HG03558 (cell line): ENCODE results near the gene CCT6B.
"Not testable (repeated sequence)": the region's sequence is repeated elsewhere in the genome, so short reads cannot be mapped to it uniquely, and the experiment has no call there.

Experiments used
- ATAC-seq: cut with Tn5 transposase; IDR thresholded peaks from one replicate; pipeline ENCODE4 v1.9.1; 2021; ENCODE audit warnings: moderate number of reproducible peaks; ENCODE audit not compliant: unreplicated experiment; ENCODE audit errors: extremely low read depth

Gene CCT6B

DNA sequence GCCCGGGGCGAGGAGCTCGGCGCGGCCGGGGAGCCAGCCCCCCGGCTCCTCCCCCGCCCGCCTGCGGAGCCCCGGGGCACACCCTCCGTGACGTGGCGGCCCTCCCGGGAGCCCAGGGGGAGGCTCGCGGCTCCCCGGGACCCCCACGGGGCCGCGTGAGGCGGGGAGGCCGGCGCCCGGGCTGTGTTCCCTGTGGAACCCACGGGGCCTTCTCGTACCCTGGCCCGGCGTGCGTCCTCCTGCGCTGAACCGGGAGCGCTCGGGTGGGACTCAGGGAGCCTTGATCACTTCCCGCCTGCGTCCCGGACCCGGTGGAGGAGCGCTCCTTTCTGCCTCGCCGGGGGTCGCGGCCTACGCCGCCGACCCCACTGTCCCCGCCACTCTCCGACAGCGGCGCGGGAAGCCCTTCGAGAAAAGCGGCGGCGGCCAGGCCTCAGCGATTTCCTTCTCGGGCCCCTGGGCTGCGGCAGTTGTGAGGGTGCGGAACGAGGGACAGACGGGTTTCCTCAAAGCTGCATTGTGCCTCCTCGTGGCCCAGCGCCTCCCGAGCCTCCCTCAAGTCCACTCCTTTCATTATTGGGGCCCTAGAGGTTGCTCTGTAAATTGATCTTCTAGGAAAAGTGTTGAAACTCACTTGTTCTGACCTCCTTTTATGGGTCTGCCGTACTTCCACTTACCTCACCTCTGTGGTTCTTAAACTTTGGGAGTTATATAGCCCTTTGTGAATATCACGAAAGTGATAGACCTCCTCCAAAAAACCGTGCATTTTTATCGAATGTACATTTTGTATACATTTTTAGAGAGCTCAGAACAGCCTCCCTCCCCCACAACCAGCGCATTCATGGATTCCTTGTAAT, 19.6 kb upstream of the CCT6B start:
- peak; percentile 44 for ATAC-seq

DNA sequence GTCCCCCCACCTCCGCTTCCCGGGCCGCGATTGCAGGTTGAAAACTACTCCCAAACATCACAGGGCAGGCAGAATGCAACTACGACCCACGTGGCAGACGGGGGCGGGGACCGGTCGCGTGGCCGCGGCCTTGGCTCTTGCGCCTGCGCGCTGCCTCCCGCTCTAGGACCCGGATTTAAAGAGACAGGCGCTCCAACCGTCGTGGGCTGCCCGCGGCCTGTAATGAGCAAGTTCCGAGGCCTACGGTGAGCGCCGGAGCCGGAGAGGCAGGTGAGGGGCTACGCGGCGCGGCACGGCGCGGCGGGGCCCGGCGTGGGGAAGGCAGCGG, 19.1 kb upstream of the CCT6B start, which contains the start of gene LIG3:
LIG3 (plus strand) TSS at position 160 of the 328 bp plus-strand sequence. CDS start 2,494 bp downstream, outside the sequence.
- peak; percentile 60 for ATAC-seq

DNA sequence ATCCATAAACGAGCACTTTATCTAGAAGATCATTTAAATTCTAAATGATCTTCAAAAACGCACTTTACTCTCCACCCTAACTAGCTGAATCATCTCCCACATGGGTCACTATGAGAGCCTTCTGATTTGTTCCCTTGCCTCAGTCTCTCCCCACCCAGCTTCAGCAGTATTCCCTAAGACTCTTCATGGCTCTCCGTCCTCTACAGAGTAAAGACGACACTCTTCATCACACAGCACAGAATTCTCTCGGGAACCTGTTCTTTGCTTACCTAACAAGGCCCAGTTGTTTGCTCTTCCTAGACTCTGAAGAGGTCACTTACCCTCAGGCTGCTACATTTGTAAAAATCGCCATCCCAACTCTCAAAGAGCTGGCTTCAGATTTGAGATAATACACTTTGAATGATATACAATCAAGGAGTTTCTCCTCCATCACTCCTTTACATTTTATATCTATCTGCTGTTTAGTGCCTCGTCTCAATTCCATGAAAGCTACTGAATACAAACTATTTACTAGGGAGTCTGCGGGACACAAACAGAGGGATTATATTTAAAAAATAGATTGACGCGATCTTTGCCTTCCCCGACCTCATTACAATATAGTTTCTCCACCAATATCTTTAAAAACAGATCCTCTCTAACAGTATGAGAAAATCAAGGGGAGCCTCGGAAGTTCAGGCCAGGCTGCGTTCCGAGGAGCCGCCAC, 18.5 kb upstream of the CCT6B start:
- ATAC-seq, result no peak

DNA sequence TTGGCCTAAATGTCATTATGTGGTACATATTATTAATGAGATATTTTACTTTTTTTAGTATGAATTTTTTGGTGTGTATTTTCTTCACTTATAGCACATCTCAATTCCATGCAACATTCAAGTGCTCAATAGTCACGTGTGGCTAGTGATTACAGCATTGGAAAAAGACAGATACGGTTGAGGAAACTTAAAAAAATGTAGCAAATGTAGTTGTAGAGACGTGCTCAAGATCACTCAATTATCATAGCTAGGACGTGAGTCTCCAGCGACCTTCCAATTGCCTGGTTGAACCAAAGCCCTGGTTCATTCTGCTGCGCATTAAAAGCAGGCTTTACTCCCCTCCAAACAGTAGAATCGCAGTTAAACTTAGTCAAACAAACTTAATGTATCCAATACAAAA, 17.9 kb upstream of the CCT6B start:
- ATAC-seq, result no peak

DNA sequence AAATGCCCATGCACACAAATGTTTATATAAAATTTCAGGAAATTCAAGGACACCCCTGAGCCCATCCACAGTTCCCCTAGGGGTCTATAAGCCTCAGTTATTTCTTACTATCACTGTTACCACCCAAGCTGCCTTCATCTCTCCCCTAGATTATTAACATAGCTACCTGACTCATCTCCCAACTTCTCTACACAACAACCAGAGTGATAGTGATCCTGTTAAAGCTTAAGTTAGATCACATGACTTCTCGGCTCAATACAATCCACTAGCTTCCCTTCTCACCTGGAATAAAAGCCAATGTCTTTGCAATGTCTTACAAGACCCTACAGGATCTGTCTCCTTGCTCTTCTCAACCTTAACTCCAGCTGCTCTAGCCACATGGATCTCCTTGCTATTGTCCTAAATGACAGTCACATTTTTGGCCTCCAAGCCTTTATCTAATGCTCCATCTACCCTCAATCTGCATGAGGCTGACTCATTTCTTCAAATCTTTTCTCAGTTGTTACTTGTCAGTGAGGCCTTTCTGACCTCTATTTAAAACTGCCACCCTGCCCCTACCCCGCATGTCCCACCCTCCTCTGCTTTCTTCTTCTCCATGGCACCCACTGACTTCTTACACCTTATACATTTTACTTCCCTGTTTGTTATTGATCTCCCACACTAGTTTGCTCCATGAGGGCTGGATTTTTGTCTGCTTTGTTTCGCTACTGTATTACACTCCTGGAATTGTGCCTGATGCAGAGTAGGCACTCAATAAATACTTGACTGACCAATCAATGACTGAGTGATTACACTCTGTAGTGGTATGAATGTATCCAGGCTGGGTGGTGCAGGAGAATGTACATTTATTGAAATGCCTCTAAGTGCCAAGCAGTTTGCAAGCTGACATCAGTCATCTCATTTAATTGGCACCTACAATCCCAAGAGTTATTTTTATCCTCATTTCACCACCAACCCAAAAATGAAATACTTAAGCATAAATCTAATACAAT, 13.8 kb upstream of the CCT6B start:
- no peak for ATAC-seq

DNA sequence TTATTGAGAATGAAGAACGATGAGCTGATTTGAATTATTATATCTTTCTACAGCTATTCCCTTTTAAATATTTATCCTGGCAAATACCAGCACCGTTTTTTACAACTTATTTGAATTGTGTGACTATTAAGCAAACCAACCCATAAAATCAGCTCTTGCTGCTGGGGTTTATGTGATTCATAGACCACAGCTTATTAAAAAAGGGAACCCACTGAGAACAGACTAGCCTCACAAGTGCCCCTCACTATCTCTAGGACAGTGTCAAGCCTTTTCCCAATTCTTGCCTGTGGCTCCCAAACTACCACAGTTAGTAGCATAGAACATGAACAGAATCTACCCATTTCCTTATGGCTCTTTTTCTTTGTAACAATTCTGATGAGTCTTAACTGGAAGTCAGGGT, 12.9 kb upstream of the CCT6B start:
- ATAC-seq, result no peak

DNA sequence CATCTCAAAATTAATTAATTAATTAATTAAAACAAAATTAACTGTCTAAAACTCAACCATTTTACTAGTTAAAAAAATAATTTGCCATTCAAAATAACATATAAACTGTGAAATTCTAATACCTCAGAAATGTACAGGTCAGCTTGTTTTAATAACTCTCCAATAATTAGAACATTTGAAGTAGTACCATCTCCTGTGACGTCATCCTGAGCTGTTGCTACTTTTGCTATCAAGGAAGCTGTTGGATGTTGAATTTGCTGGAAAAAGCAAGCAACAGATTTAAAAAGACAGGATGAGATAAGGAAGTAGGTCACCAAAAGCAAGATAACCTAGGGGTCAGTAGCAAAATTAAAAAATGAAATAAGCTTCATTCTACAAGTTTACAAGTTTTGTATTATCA, 2.8 kb downstream of the CCT6B start:
- ATAC-seq, result no peak

DNA sequence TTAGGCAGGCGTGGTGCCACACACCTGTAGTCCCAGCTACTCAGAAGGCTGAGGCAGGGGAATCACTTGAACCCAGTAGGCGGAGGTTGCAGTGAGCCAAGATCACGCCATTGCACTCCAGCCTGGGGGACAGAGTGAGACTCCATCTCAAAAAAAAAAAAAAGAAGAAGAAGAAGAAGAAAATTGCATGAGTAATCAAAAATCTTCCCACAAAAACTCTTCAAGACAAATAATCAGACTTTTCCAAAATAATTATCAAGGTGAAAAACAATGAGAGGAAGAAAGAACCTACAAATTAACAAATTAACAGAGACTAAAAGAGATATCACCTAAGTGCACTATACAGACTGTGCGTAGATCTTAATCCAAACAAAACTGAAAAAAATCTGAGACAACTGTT, 10.5 kb downstream of the CCT6B start:
- ATAC-seq, result not testable (repeated sequence)

DNA sequence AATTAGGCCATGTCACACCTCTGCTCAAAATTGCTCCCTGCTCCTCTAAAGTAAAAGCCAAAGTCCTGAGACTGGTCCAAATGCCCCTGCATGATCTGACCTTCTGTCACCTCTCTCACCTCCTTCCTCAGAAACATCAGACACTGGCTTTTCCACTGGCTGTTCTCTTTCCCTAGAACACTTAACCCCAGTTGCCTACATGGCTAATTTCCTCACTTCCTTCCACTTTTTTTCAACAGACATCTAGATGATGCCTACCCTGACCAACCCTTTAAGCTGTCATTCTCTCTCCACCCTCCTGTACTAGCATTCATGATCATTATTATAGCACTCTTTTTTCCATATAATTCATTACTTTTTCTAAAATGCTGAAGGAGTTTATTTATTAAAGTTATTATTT, 31.0 kb downstream of the CCT6B start:
- ATAC-seq, result no peak

DNA sequence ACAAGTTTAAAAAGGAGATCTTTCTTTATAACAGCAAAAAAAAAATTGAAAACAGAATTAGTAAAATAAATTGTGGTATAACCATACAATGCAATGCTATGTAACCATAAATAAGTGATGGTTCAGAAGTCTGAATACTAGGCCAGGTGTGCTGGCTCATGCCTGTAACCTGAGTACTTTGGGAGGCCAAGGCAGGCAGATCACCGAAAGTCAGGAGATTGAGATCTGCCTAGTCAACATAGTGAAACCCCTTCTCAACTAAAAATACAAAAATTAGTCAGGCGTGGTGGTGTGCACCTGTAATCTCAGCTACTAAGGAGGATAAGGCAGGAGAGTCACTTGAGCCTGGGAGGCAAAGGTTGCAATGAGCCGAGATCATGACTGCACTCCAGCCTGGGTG, 34.6 kb downstream of the CCT6B start:
- no peak for ATAC-seq

DNA sequence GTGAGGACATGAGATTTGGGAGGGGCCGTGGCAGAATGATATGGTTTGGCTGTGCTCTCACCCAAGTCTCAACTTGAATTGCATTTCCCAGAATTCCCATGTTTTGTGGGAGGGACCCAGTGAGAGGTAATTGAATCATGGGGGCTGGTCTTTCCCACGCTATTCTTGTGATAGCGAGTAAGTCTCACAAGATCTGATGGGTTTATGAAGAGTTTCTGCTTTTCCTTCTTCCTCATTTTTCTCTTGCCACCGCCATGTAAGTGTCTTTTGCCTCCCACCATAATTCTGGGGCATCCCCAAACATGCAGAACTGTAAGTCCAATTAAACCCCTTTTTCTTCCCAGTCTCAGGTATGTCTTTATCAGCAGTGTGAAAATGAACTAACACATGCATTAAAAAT, 40.6 kb downstream of the CCT6B start:
- ATAC-seq, result no peak

DNA sequence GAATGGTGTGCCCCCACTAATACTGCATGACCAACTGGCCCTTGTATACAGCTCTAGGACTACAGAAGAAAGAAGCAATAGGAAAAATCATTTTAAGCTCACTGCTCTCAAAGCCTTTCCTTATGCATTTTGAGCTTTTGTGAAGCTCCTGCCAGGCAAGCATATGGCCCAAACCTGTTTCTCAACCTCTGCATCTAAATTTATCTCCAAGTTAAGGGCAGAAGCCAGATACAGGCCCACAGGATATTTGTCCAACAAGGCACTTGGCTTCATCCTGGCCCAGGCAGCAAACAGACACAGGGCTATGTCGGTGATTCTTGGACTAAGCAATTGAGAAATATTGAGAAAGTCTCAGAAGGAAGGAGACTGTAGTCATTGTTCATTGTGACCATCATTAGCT, 43.9 kb downstream of the CCT6B start:
- no peak for ATAC-seq

DNA sequence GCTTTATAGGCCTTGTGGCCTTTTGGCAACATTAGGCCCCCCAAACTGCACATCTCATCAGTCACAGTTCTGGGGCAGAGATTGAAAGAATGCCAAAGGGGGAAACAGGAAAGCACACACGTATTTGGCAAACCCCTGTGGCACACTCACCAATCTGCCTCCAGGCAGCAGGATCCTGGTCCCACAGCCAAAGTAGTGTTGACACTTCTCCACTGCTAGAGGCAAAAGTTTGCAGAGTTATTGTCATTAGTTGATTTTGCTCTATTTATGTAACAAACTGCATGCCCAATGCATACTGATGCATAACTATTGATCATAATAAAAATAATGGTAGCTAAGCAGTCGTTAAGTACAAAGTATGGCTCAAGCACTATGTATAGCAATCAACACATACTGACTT, 45.1 kb downstream of the CCT6B start:
- ATAC-seq, result no peak

DNA sequence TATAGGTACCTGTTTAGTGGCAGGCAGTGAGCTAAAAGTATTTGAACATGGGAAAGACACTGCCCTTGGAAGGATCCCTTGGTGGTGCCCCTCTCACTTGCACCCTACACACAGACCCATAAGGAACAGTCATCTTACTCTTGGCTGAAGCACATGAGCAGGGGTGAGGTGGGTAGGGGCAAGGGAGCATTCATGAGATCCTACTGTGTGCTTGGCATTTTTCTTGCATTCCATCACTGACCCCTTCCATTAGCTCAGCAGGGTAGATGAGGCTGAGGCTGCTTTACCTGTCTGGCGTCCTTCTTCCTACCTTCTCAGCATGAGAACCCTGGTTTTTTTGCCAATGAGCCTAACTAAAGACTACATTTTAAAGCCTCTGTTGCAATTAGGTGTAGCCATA, 48.3 kb downstream of the CCT6B start:
- no peak for ATAC-seq

DNA sequence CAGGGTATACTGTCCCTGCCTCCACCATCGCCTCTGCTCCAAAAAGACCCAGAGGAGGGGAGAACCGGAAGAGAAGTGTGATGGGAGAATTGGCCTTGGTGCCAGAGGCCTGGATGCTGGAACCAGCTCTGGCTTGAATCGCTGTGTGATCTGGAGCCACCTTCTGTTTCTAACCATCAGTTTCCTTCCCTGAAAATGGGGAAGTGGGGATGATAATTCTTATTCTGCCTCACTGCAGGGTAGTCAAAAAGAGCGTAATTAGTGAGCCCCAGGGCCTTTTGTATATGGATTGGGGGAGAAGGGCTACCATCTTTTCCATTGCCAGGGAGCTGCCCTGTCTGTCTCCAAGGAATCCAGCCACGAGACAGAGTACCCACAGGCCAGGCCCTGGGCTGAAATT, 52.2 kb downstream of the CCT6B start:
- no peak for ATAC-seq

DNA sequence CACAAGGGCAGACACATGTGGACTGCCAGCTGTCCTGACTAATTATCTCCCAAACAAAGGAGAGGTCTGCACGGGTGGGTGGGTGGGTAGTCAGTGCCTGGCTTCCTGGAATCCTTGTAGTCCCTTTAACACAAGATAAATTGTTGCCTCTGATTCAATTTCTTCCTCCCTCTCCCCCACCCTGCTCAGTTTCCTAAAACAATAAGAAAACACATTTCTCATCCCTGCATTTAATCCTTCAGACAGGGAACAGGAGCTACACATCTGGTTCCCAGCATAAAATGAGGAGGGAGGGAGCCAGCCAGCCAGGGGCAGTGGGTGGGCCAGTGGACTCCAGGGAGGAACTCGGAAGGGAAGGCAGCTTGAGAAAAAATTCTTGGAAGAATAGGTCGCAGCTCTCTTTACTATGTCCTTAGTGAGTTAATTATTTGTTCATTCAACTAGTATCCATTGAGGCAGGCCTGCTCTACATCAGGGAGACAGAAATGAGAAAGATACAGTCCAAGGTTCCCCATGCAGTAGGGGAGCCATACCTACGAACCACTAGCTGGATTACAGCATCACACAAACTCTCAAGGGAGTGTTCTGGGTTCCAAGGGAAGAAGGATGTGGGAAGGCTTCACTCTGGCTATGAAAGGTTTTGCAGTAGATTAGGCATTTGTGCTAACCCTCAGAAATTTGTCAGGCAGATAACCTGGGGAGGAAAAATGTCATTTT, 58.3 kb downstream of the CCT6B start:
- ATAC-seq, result no peak

DNA sequence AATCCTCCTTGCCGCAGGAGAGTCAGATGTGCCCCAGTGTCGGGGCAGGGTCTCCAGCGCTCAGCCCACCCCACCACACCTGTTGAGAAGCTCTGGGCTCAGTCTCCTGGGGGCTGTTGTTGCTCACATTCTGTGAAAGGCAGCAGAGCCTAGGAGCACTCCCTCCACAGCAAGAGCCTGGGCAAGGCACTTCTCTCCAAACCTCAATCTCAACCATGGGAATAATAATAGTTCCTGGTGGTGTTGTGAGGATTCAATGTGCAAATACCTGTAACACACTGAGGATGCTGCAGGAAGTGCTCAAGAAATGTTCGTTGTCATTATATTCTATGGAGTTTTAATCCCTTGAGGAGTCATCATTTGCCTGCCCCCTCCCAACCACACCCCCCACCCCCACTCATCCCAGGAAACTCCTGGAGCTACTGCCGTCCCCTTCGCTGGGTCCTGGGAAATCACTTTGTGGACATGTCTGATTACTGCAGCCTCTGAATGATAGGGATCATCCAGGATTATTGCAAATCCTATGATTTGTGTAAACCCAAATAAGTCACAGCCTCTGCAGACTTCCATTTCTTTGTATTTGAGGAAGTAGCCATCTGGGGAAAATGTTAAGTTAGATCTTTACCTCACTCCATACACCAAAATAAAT, 61.5 kb downstream of the CCT6B start:
- ATAC-seq, result no peak

DNA sequence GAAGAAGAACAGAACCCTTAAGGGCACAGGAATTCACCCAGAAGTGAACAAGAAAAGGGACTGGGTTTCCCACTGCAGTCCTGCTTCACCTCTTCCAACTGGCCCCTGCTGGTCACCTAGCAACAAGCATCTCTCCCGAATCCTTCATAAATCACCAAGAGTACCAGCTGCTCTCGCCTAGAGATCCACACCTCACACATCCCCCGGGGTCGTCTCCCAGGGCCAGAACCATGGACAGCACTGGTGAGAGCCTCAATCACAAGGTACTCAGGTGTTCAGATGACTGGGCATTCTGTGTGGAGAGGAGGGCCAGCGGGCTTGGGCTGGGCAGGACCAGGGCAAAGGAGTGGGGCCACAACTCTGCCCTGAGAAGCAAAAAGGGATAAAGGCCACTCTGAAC, 65.9 kb downstream of the CCT6B start:
- ATAC-seq, result no peak

DNA sequence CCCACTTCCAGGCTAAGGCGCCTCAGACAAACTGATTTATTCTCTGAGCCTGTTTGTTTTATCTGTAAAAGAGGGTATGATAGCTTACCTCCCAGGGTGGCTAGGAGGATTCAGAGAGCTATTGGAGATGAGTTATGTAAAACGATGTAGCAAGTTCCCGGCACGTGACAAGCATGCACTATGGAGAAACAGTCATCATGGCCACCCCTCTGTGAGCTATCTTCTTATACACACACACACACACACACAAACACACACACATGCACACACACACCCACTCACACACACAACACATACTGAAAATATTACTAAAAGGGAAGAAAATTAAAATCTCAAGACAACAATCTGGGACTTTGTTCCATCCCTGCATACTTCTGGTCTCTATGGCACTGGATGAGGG, 66.3 kb downstream of the CCT6B start:
- no peak for ATAC-seq
